H54 (cell line): Measurements from ENCODE around the gene SEMA3B.
A peak's percentile ranks its signal among the peaks of the same experiment; 100 is the strongest.

ENCODE experiments used
- DNase-seq: peaks from one replicate; pipeline ENCODE4 v3.0.0; 2011; ENCODE audit warnings: low spot score, mixed read lengths; ENCODE audit not compliant: insufficient read length
- FAIRE-seq: peaks from 3 replicates; lab custom pipeline; 2011; peaks lifted over from hg19 to GRCh38; lab: Jason Lieb, UNC
- POLR2A ChIP-seq: IDR thresholded peaks from 2 replicates; pipeline ENCODE4 v1.6.1; 2011; ENCODE audit warnings: low read depth, mild to moderate bottlenecking, low read length

SEMA3B gene

DNA sequence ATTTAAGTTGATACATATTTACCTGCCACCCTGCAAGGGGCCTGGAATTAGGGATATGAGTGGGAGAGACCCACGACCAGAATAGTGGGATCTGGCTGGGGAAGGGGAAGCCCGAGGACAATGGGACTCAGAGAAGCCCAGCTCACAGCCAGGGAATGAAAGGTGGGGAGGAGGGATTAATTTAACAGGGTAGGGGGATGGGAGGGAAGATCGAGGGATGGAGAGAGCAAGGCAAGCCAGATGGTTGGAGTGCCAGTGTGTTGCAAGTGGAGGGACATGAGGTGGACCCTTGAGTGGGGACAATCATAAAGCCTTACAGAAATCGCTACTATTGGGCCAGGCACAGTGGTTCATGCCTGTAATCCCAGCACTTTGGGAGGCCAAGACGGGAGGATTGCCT is 37.4 kb upstream of the SEMA3B start:
- no peak for FAIRE-seq
- TF ChIP-seq POLR2A: no peak
- no peak for DNase-seq

GRCh38 chr3:50232303-50232702 is 36.6 kb upstream of the SEMA3B start:
- no peak for FAIRE-seq
- DNase-seq: no peak
- TF ChIP-seq POLR2A: no peak

- no peak for TF ChIP-seq POLR2A
- DNase-seq (no peak), FAIRE-seq (no peak)
Measured at GRCh38 chr3:50233176-50233575, 35.8 kb upstream of the SEMA3B start.

GRCh38 chr3:50235716-50236483 is 33.0 kb upstream of the SEMA3B start, which contains the start of gene GNAI2:
TSS of gene GNAI2 (plus strand) at chr3:50236204. CDS start at chr3:50236336, 132 bp downstream.
- TF ChIP-seq POLR2A: peak; percentile 96
- FAIRE-seq: no peak
- peak; percentile 97 for DNase-seq

- FAIRE-seq (no peak), DNase-seq (no peak)
- TF ChIP-seq POLR2A: no peak
Measured at GRCh38 chr3:50236484-50237132, 32.3 kb upstream of the SEMA3B start.

GRCh38 chr3:50237133-50237651 is 31.8 kb upstream of the SEMA3B start:
- FAIRE-seq: no peak

GRCh38 chr3:50237754-50238548 is 31.0 kb upstream of the SEMA3B start:
- TF ChIP-seq POLR2A: peak; percentile 61
- DNase-seq (peak; percentile 88), FAIRE-seq (no peak)

More at GRCh38 chr3:50237133-50237651, 31.8 kb upstream of the SEMA3B start:
- peak; percentile 10; the same call in 1 of the 2 replicates for TF ChIP-seq POLR2A
- DNase-seq: no peak

- FAIRE-seq (no peak), DNase-seq (peak; percentile 63)
- no peak for TF ChIP-seq POLR2A
Measured at GRCh38 chr3:50238549-50239026, 30.4 kb upstream of the SEMA3B start.

DNA sequence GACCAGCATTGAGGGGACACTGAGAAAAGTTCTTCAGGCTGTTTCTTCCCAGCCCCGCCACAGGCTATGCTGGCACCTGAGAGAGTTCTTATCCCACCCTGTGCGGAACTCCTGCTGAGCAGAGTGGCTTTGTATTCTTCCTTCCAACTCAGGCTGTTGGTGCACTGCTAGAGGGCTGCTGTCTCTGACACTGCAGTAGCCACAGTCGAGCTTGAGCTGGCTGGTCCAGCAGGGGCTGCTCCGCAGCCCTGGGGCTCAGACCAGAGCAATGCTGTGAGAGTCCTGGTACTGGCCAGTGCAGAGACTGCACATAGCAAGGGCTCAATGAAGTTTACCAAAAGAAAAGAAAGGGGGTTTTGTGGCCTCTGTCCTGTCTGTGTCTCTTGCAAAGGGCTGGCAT is 29.3 kb upstream of the SEMA3B start:
- no peak for DNase-seq
- TF ChIP-seq POLR2A: no peak
- no peak for FAIRE-seq

DNA sequence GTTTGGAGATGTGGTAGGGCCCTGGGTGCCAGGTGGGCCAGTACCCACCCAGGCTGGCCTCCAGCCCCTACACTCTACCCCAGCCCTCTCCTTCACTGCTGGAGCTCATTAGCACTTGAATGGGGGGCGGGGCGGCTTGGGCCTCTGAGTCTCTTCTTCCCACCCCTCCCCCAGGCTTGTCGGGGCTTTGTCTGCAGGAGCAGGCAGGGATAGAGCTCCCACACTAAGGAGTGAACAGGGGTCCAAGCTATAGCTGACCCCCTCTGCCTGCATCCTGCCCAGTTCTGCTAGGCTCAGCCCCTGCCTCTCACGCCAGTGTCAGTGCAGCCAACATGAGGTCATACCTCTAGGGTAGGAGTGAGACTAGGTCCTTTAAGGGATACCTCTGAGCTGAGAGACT is 27.8 kb upstream of the SEMA3B start:
- DNase-seq: no peak
- TF ChIP-seq POLR2A: no peak
- FAIRE-seq: no peak

GRCh38 chr3:50241713-50242380 is 27.1 kb upstream of the SEMA3B start:
- TF ChIP-seq POLR2A: no peak
- FAIRE-seq (no peak), DNase-seq (no peak)

DNA sequence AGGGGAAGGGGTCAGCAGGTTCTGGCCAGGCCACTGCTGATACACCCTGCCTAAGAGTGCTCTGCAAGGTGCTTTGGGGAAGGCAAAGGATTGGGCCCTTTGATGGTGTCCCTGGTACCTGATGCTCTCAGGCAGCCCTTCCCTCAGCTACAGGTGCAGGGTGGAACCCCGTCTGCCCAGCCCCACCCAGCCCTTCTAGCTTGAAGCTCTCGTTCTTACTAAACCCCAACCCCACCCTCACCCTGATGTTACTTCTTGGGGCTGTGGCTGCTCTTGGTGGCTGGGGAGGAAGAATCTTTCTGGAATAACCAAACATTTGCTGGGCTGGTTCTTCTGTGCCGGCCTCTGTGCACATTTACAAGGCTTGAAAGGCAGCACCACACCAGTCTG is 26.6 kb upstream of the SEMA3B start:
- no peak for TF ChIP-seq POLR2A
- FAIRE-seq (no peak), DNase-seq (no peak)
